Astrocyte (in vitro differentiated cells and primary cell): ENCODE results near the gene IRS1. TPM values are rescaled to one million over a fixed set of nuclear protein-coding genes. Genes with fewer than 3 reads are reported as not detected.

Experiments
- DNase-seq: peaks from one replicate; pipeline ENCODE4 v3.0.0-alpha.2; 2010; ENCODE audit warnings: low read depth
- FAIRE-seq: peaks from 2 replicates; lab custom pipeline; 2011; peaks lifted over from hg19 to GRCh38; lab: Jason Lieb, UNC
- H2AFZ ChIP-seq: 2 replicates; pipeline ENCODE4 v1.6.0; 2012; ENCODE audit warnings: low read depth, low read length, inconsistent platforms
- H3K27ac ChIP-seq: 2 replicates; pipeline ENCODE4 v1.5.1; 2011; ENCODE audit warnings: low read depth, low read length, inconsistent platforms
- H3K27me3 ChIP-seq: 2 replicates; pipeline ENCODE4 v1.6.0; 2011; ENCODE audit warnings: low read length, inconsistent platforms; ENCODE audit not compliant: insufficient read depth
- H3K36me3 ChIP-seq: 2 replicates; pipeline ENCODE4 v1.5.1; 2011; ENCODE audit warnings: low read length, inconsistent platforms; ENCODE audit not compliant: insufficient read depth
- H3K4me1 ChIP-seq: 2 replicates; pipeline ENCODE4 v1.5.1; 2011; ENCODE audit warnings: low read length, inconsistent platforms; ENCODE audit not compliant: insufficient read depth
- H3K4me2 ChIP-seq: 2 replicates; pipeline ENCODE4 v1.6.0; 2012; ENCODE audit warnings: low read length, inconsistent platforms
- H3K4me3 ChIP-seq: 2 replicates; pipeline ENCODE4 v1.5.1; 2011; ENCODE audit warnings: low read depth, mild to moderate bottlenecking, low read length, inconsistent platforms; ENCODE audit not compliant: insufficient read depth
- H3K79me2 ChIP-seq: 2 replicates; pipeline ENCODE4 v1.6.0; 2012; ENCODE audit warnings: mild to moderate bottlenecking, low read length, inconsistent platforms; ENCODE audit not compliant: insufficient read depth
- H3K9ac ChIP-seq: 2 replicates; pipeline ENCODE4 v1.6.0; 2012; ENCODE audit warnings: mild to moderate bottlenecking, low read length, inconsistent platforms
- H3K9me3 ChIP-seq: 2 replicates; pipeline ENCODE4 v1.5.1; 2012; ENCODE audit warnings: low read depth, mild to moderate bottlenecking, low read length, inconsistent platforms; ENCODE audit not compliant: insufficient read depth
- H4K20me1 ChIP-seq: 2 replicates; pipeline ENCODE4 v1.6.0; 2012; ENCODE audit warnings: low read length, inconsistent platforms; ENCODE audit not compliant: insufficient read depth
- H3K27ac Mint-ChIP-seq: one replicate; pipeline ENCODE4 v1.8.0; 2021; ENCODE audit warnings: mild to moderate bottlenecking, mixed read lengths; ENCODE audit not compliant: unreplicated experiment
- H3K27me3 Mint-ChIP-seq: one replicate; pipeline ENCODE4 v1.8.0; 2021; ENCODE audit warnings: low read depth, mixed read lengths; ENCODE audit not compliant: unreplicated experiment
- H3K36me3 Mint-ChIP-seq: one replicate; pipeline ENCODE4 v1.8.0; 2021; ENCODE audit warnings: low read depth, mixed read lengths; ENCODE audit not compliant: unreplicated experiment
- H3K4me1 Mint-ChIP-seq: one replicate; pipeline ENCODE4 v1.8.0; 2021; ENCODE audit warnings: low read depth, mixed read lengths; ENCODE audit not compliant: unreplicated experiment
- H3K4me3 Mint-ChIP-seq: one replicate; pipeline ENCODE4 v1.8.0; 2021; ENCODE audit warnings: mild to moderate bottlenecking, moderate library complexity, mixed read lengths; ENCODE audit not compliant: unreplicated experiment
- H3K9me3 Mint-ChIP-seq: one replicate; pipeline ENCODE4 v1.8.0; 2021; ENCODE audit warnings: mild to moderate bottlenecking, mixed read lengths; ENCODE audit not compliant: unreplicated experiment
- EZH2 ChIP-seq: IDR thresholded peaks from 2 replicates; pipeline ENCODE4 v1.6.1; 2012; ENCODE audit warnings: mild to moderate bottlenecking, low read length, inconsistent platforms; ENCODE audit not compliant: insufficient read depth
- total RNA-seq: library from RNA; stranded (reverse); gene quantifications from 2 replicates; pipeline ENCODE4 v1.2.1, GENCODE V29; 2021
- TF ChIP-seq, protein P1 (sequence below): IDR thresholded peaks from 2 replicates; pipeline ENCODE4 v1.5.1; 2011; ENCODE audit warnings: low read depth, mild to moderate bottlenecking, inconsistent platforms, low read length, moderate library complexity; ENCODE audit not compliant: insufficient read depth

IRS1 gene
- total RNA-seq, 1 donor from 2014 or later, result 45.0 TPM

- Histone ChIP-seq H4K20me1 (peaks cover 40% of the 10 kb centered on the region), H3K9ac (peak overlapping the region; percentile 93), H3K27ac (peak overlapping the region; percentile 88), H3K27me3 (no peaks in the 10 kb centered on the region), H3K36me3 (peaks cover 3% of the 10 kb centered on the region), H2AFZ (peak overlapping the region; percentile 44), H3K9me3 (no peaks in the 10 kb centered on the region), H3K4me1 (peaks cover 46% of the 10 kb centered on the region), H3K4me2 (peak overlapping the region; percentile 82), H3K79me2 (peaks cover 66% of the 10 kb centered on the region), H3K4me3 (peak overlapping the region; percentile 72)
- DNase-seq (no peak), FAIRE-seq (no peak)
- TF ChIP-seq EZH2, result no peak
- TF ChIP-seq, protein P1, sequence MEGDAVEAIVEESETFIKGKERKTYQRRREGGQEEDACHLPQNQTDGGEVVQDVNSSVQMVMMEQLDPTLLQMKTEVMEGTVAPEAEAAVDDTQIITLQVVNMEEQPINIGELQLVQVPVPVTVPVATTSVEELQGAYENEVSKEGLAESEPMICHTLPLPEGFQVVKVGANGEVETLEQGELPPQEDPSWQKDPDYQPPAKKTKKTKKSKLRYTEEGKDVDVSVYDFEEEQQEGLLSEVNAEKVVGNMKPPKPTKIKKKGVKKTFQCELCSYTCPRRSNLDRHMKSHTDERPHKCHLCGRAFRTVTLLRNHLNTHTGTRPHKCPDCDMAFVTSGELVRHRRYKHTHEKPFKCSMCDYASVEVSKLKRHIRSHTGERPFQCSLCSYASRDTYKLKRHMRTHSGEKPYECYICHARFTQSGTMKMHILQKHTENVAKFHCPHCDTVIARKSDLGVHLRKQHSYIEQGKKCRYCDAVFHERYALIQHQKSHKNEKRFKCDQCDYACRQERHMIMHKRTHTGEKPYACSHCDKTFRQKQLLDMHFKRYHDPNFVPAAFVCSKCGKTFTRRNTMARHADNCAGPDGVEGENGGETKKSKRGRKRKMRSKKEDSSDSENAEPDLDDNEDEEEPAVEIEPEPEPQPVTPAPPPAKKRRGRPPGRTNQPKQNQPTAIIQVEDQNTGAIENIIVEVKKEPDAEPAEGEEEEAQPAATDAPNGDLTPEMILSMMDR, result no peak
- Mint-ChIP-seq H3K27ac (no peak overlapping the region), H3K4me3 (peak overlapping the region; percentile 87), H3K27me3 (no peaks in the 10 kb centered on the region), H3K36me3 (peaks cover 29% of the 10 kb centered on the region), H3K4me1 (peaks cover 22% of the 10 kb centered on the region), H3K9me3 (no peaks in the 10 kb centered on the region)
Observed at GRCh38 chr2:226797989-226798421, 1.6 kb downstream of the IRS1 start.

- H3K4me3 ChIP-seq, result peak overlapping the region; percentile 72
- no peaks in the 10 kb centered on the region for H3K9me3 Mint-ChIP-seq
- peak overlapping the region; percentile 24 for H3K27ac Mint-ChIP-seq
- H3K4me1 Mint-ChIP-seq, result peaks cover 21% of the 10 kb centered on the region
- no peaks in the 10 kb centered on the region for H3K9me3 ChIP-seq
- no peak for TF ChIP-seq EZH2
- TF ChIP-seq, protein P1, result no peak
- H3K9ac ChIP-seq, result peak overlapping the region; percentile 93
- H3K4me1 ChIP-seq, result peaks cover 50% of the 10 kb centered on the region
- no peak overlapping the region for H3K27ac ChIP-seq
- H2AFZ ChIP-seq, result no peak overlapping the region
- DNase-seq (no peak), FAIRE-seq (no peak)
- peak overlapping the region; percentile 82 for H3K4me2 ChIP-seq
- peaks cover 40% of the 10 kb centered on the region for H4K20me1 ChIP-seq
- H3K36me3 Mint-ChIP-seq, result peaks cover 29% of the 10 kb centered on the region
- H3K27me3 ChIP-seq, result no peaks in the 10 kb centered on the region
- peaks cover 72% of the 10 kb centered on the region for H3K79me2 ChIP-seq
- H3K27me3 Mint-ChIP-seq, result no peaks in the 10 kb centered on the region
- H3K4me3 Mint-ChIP-seq, result peak overlapping the region; percentile 87
- peaks cover 3% of the 10 kb centered on the region for H3K36me3 ChIP-seq
Observed at GRCh38 chr2:226797289-226797988, 2.2 kb downstream of the IRS1 start.

- Mint-ChIP-seq H3K9me3 (no peaks in the 10 kb centered on the region), H3K36me3 (peaks cover 29% of the 10 kb centered on the region), H3K27ac (no peak overlapping the region), H3K4me1 (peaks cover 23% of the 10 kb centered on the region), H3K4me3 (peak overlapping the region; percentile 79), H3K27me3 (no peaks in the 10 kb centered on the region)
- Histone ChIP-seq H3K4me3 (peak overlapping the region; percentile 61), H3K9ac (peak overlapping the region; percentile 33), H2AFZ (no peak overlapping the region), H4K20me1 (peaks cover 40% of the 10 kb centered on the region), H3K4me2 (peak overlapping the region; percentile 82), H3K36me3 (peaks cover 3% of the 10 kb centered on the region), H3K27ac (peak overlapping the region; percentile 7), H3K4me1 (peaks cover 55% of the 10 kb centered on the region), H3K27me3 (no peaks in the 10 kb centered on the region), H3K79me2 (peaks cover 78% of the 10 kb centered on the region), H3K9me3 (no peaks in the 10 kb centered on the region)
- no peak for DNase-seq
- no peak for FAIRE-seq
- TF ChIP-seq, protein P1, result no peak
- no peak for TF ChIP-seq EZH2
Observed at GRCh38 chr2:226796840-226797288, 2.8 kb downstream of the IRS1 start.
